ENCODE results near the gene SVIL. TPM values are rescaled to one million over a fixed set of nuclear protein-coding genes. Genes with fewer than 3 reads are reported as not detected.
A peak's percentile ranks its signal among the peaks of the same experiment; 100 is the strongest.
"Not testable (repeated sequence)": the region's sequence is repeated elsewhere in the genome, so short reads cannot be mapped to it uniquely, and the experiment has no call there.

SVIL gene
- total RNA-seq, 4 donors from 2014 or later: 30.3 to 84.3 (median 62.5) TPM

- Histone ChIP-seq H3K36me3 (peaks cover 0 to 6% (median 0%) of the 10 kb centered on the region in 3 donors), H3K27ac (no peak overlapping the region), H3K4me1 (no peaks in the 10 kb centered on the region), H3K27me3 (no peaks in the 10 kb centered on the region), H3K9me3 (no peaks in the 10 kb centered on the region), H3K4me3 (no peak overlapping the region)
- no peak for DNase-seq
- TF ChIP-seq POLR2A (IDR thresholded peaks at IDR 0.05): no peak
These were observed 67.8 kb downstream of the SVIL start for GRCh38 chr10:29567003-29567402.

GRCh38 chr10:29566209-29566608, 68.6 kb downstream of the SVIL start:
- H3K9me3 ChIP-seq, H3K27me3 ChIP-seq, H3K4me1 ChIP-seq, H3K27ac ChIP-seq, DNase-seq, H3K36me3 ChIP-seq, H3K4me3 ChIP-seq: not testable (repeated sequence)

- H3K27me3 ChIP-seq: no peaks in the 10 kb centered on the region
- H3K36me3 ChIP-seq: peaks cover 0 to 6% (median 0%) of the 10 kb centered on the region in 3 donors
- DNase-seq: no peak
- no peak overlapping the region for H3K4me3 ChIP-seq
- H3K9me3 ChIP-seq: no peaks in the 10 kb centered on the region
- H3K27ac ChIP-seq: no peak overlapping the region
- TF ChIP-seq POLR2A (IDR thresholded peaks at IDR 0.05): no peak
- no peak for TF ChIP-seq CTCF (IDR thresholded peaks at IDR 0.05)
- no peaks in the 10 kb centered on the region for H3K4me1 ChIP-seq
These were observed 71.2 kb downstream of the SVIL start for GRCh38 chr10:29563420-29564035.

DNA sequence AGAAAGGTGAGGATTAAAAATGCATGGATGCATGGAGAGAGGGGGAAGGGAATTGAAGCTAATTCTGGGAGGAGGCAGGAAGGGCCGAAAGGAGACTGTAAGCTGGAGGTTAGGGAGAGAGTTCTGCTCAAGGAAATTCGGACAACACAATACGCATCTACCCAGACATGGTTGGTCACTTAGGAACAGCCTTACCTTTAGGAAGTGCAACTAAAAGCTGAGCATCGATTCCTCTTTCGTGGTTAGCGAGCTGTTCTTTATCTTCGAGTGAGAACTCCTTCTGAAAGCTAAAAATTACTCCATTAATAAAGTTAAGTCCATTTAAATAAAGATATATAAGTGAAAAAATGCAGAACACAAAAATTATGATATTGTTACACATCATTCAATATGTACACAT, 71.8 kb downstream of the SVIL start:
- H3K4me3 ChIP-seq, H3K36me3 ChIP-seq, H3K27me3 ChIP-seq, H3K4me1 ChIP-seq, H3K9me3 ChIP-seq, DNase-seq, H3K27ac ChIP-seq: not testable (repeated sequence)

DNA sequence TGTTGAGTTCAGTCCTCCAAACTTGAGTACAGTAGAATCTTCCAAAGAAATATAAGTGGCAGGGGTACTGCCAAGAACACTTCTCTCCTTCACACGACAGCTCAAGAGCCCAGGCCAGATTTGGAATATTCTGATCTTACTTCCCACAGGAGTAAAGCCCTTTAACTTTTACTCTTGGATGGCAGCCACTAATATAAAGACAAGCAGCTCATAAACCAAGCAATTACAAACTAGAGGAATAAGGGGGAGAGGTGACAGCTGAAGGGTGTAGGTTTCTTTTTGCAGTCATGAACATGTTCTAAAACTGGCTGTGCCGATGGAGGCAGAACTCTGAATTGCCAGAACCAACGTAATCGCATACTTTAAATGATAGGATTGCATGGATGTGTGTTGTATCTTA, 74.8 kb downstream of the SVIL start:
- peak overlapping the region in 1 of 4 donors; percentile 10 for H3K27ac ChIP-seq
- TF ChIP-seq CTCF (IDR thresholded peaks at IDR 0.05) (no peak), POLR2A (IDR thresholded peaks at IDR 0.05) (no peak)
- no peaks in the 10 kb centered on the region for H3K27me3 ChIP-seq
- H3K36me3 ChIP-seq: peaks cover 0 to under 1% (median 0%) of the 10 kb centered on the region in 3 donors
- H3K9me3 ChIP-seq: no peaks in the 10 kb centered on the region
- H3K4me3 ChIP-seq: no peak overlapping the region
- no peaks in the 10 kb centered on the region for H3K4me1 ChIP-seq
- DNase-seq: no peak

- no peaks in the 10 kb centered on the region for H3K27me3 ChIP-seq
- peaks cover 0 to 24% (median 0%) of the 10 kb centered on the region in 3 donors for H3K36me3 ChIP-seq
- H3K4me3 ChIP-seq: no peak overlapping the region
- no peak overlapping the region for H3K27ac ChIP-seq
- no peaks in the 10 kb centered on the region for H3K9me3 ChIP-seq
- no peak for TF ChIP-seq CTCF (IDR thresholded peaks at IDR 0.05)
- TF ChIP-seq POLR2A (IDR thresholded peaks at IDR 0.05): no peak
- no peak for DNase-seq
- H3K4me1 ChIP-seq: no peaks in the 10 kb centered on the region
These were observed 77.1 kb downstream of the SVIL start for GRCh38 chr10:29557665-29558064.

- Histone ChIP-seq H3K27ac (peak overlapping the region in 1 of 4 donors; percentile 18), H3K36me3 (peaks cover 0 to 33% (median 0%) of the 10 kb centered on the region in 3 donors), H3K27me3 (no peaks in the 10 kb centered on the region), H3K4me3 (no peak overlapping the region), H3K9me3 (no peaks in the 10 kb centered on the region), H3K4me1 (no peaks in the 10 kb centered on the region)
- DNase-seq: no peak
- TF ChIP-seq POLR2A (IDR thresholded peaks at IDR 0.05): no peak
- no peak for TF ChIP-seq CTCF (IDR thresholded peaks at IDR 0.05)
These were observed 78.9 kb downstream of the SVIL start for GRCh38 chr10:29555746-29556481.

All from Peyer's patch (tissue), 4 donors.